ENCODE measurements around the gene MTERF2.

MTERF2 gene

GRCh38 chr12:106994579-106995220, 7.8 kb upstream of the MTERF2 start:
- no peak for DNase-seq (ENCODE audit: low read depth, low spot score)

GRCh38 chr12:106987846-106988245, 900 bp upstream of the MTERF2 start:
- DNase-seq (ENCODE audit: low read depth, low spot score) = no peak

- DNase-seq (ENCODE audit: low read depth, low spot score) = no peak
Measured at GRCh38 chr12:106986135-106986534, 811 bp downstream of the MTERF2 start.

GRCh38 chr12:106985479-106985878, 1.5 kb downstream of the MTERF2 start:
- DNase-seq (ENCODE audit: low read depth, low spot score) = no peak

GRCh38 chr12:106984588-106985137, 2.3 kb downstream of the MTERF2 start:
- DNase-seq (ENCODE audit: low read depth, low spot score) = no peak

GRCh38 chr12:106982229-106982628, 4.7 kb downstream of the MTERF2 start:
- DNase-seq (ENCODE audit: low read depth, low spot score) = no peak

GRCh38 chr12:106981788-106982187, 5.2 kb downstream of the MTERF2 start:
- no peak for DNase-seq (ENCODE audit: low read depth, low spot score)

- DNase-seq (ENCODE audit: low read depth, low spot score) = no peak
Measured at GRCh38 chr12:106980944-106981343, 6.0 kb downstream of the MTERF2 start.

- DNase-seq (ENCODE audit: low read depth, low spot score) = no peak
Measured at GRCh38 chr12:106978035-106978800, 8.7 kb downstream of the MTERF2 start.

- DNase-seq (ENCODE audit: low read depth, low spot score) = no peak
Measured at GRCh38 chr12:106976668-106977067, 10.3 kb downstream of the MTERF2 start.

- DNase-seq (ENCODE audit: low read depth, low spot score) = no peak
Measured at GRCh38 chr12:106975993-106976658, 10.8 kb downstream of the MTERF2 start.

GRCh38 chr12:106975098-106975497, 11.8 kb downstream of the MTERF2 start:
- no peak for DNase-seq (ENCODE audit: low read depth, low spot score)

- no peak for DNase-seq (ENCODE audit: low read depth, low spot score)
Measured at GRCh38 chr12:106974511-106974910, 12.4 kb downstream of the MTERF2 start.

GRCh38 chr12:106973545-106973944, 13.4 kb downstream of the MTERF2 start:
- no peak for DNase-seq (ENCODE audit: low read depth, low spot score)

- DNase-seq (ENCODE audit: low read depth, low spot score) = no peak
Measured at GRCh38 chr12:106971065-106971464, 15.9 kb downstream of the MTERF2 start.

- no peak for DNase-seq (ENCODE audit: low read depth, low spot score)
Measured at GRCh38 chr12:106964526-106964925, 22.4 kb downstream of the MTERF2 start.

- DNase-seq (ENCODE audit: low read depth, low spot score) = no peak
Measured at GRCh38 chr12:106962286-106962685, 24.7 kb downstream of the MTERF2 start.

GRCh38 chr12:106960443-106960842, 26.5 kb downstream of the MTERF2 start:
- DNase-seq (ENCODE audit: low read depth, low spot score) = no peak

GRCh38 chr12:106957583-106957982, 29.4 kb downstream of the MTERF2 start:
- no peak for DNase-seq (ENCODE audit: low read depth, low spot score)

- peak; percentile 25 for DNase-seq (ENCODE audit: low read depth, low spot score)
Measured at GRCh38 chr12:106956048-106956578, 30.8 kb downstream of the MTERF2 start.

GRCh38 chr12:106955377-106956047, 31.4 kb downstream of the MTERF2 start, which contains the start of gene TMEM263:
Gene TMEM263 (plus strand): TSS chr12:106955907. CDS start chr12:106967117, 11,210 bp downstream.
- DNase-seq (ENCODE audit: low read depth, low spot score) = peak; percentile 91
